ENCODE data around the gene FHIP2A. TPM values are rescaled to one million over a fixed set of nuclear protein-coding genes. Genes with fewer than 3 reads are reported as not detected.

The FHIP2A gene
- total RNA-seq, 1 donor from 2014 or later = 59.3 TPM

DNA sequence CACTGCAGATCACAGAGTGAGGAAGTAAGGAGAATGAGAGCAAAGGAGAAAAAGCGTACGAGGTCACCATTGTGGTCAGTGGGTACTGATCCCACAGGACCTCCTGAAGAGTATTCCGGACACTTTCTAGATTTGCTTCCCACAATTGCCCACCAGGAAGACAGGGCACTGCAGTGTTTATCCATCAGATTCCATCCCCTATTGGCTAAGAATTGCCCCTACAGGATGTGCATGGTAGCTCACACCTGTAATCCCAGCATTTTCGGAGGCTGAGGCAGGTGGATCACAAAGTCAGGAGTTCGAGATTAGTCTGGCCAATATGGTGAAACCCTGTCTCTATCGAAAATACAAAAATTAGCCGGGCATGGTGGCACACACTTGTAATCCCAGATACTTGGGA lies 5.3 kb upstream of the FHIP2A start:
- Mint-ChIP-seq H3K9me3 (ENCODE audit: unreplicated experiment) (no peaks in the 10 kb centered on the region), H3K4me3 (ENCODE audit: unreplicated experiment) (no peak overlapping the region), H3K36me3 (ENCODE audit: unreplicated experiment) (peaks cover 9% of the 10 kb centered on the region), H3K4me1 (ENCODE audit: unreplicated experiment) (peaks cover 24% of the 10 kb centered on the region), H3K27ac (ENCODE audit: unreplicated experiment) (no peak overlapping the region), H3K27me3 (ENCODE audit: unreplicated experiment) (no peaks in the 10 kb centered on the region)
- DNase-seq (ENCODE audit: extremely low spot score, unreplicated experiment) = no peak
- TF ChIP-seq, protein P1, sequence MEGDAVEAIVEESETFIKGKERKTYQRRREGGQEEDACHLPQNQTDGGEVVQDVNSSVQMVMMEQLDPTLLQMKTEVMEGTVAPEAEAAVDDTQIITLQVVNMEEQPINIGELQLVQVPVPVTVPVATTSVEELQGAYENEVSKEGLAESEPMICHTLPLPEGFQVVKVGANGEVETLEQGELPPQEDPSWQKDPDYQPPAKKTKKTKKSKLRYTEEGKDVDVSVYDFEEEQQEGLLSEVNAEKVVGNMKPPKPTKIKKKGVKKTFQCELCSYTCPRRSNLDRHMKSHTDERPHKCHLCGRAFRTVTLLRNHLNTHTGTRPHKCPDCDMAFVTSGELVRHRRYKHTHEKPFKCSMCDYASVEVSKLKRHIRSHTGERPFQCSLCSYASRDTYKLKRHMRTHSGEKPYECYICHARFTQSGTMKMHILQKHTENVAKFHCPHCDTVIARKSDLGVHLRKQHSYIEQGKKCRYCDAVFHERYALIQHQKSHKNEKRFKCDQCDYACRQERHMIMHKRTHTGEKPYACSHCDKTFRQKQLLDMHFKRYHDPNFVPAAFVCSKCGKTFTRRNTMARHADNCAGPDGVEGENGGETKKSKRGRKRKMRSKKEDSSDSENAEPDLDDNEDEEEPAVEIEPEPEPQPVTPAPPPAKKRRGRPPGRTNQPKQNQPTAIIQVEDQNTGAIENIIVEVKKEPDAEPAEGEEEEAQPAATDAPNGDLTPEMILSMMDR (IDR thresholded peaks at IDR 0.05) = no peak

DNA sequence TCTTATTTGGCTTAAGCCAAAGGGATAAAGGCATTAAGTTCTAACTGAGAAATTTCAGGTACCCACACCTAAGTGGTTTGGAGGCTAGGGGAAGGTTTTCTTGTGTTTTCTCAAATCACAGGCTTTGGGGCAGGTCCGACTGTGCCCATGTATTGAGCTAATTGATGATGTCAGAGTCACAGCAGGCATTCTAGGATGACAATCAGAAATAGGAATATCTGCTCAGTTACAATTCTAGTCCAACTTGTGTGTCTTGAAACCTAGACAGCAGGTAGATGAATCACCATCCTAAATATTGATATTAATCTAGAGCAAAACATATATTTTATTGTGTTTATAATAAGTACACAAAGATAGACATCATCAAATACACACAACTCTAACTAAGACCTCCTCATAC lies 2.3 kb upstream of the FHIP2A start:
- TF ChIP-seq, protein P1 (IDR thresholded peaks at IDR 0.05) = no peak
- no peaks in the 10 kb centered on the region for H3K9me3 Mint-ChIP-seq (ENCODE audit: unreplicated experiment)
- H3K27me3 Mint-ChIP-seq (ENCODE audit: unreplicated experiment) = no peaks in the 10 kb centered on the region
- H3K4me1 Mint-ChIP-seq (ENCODE audit: unreplicated experiment) = peaks cover 38% of the 10 kb centered on the region
- H3K36me3 Mint-ChIP-seq (ENCODE audit: unreplicated experiment) = peaks cover 10% of the 10 kb centered on the region
- no peak overlapping the region for H3K27ac Mint-ChIP-seq (ENCODE audit: unreplicated experiment)
- peak overlapping the region; percentile 51 for H3K4me3 Mint-ChIP-seq (ENCODE audit: unreplicated experiment)
- DNase-seq (ENCODE audit: extremely low spot score, unreplicated experiment) = no peak

DNA sequence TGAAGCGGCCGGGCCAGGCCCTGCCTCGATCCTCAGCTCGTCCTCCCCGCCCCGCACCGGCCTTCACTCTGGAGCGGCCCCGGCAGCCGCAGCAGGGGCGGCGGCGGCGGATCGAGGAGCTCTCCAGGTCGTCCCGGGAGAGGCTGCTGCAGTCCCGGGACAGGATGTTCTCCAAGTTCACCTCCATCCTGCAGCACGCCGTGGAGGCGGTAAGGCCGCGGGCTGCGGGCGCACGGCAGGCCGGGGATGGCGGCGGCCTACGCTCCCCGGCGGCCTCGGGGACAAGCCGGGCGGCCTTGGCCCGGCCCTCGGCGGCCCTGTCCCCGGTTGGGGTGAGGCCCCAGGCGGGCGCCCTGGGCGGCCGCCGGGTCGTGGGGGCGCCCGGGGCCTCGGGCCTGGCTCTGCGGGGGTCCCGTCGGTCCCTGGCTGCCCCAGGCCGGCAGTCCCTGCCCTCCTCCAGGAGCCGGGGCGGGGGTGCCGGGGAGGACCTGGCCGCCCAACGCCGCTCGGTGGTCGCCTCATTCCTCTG lies 399 bp downstream of the FHIP2A start:
- H3K27ac Mint-ChIP-seq (ENCODE audit: unreplicated experiment) = peak overlapping the region; percentile 100
- H3K36me3 Mint-ChIP-seq (ENCODE audit: unreplicated experiment) = peaks cover 11% of the 10 kb centered on the region
- H3K4me3 Mint-ChIP-seq (ENCODE audit: unreplicated experiment) = peak overlapping the region; percentile 88
- H3K4me1 Mint-ChIP-seq (ENCODE audit: unreplicated experiment) = peaks cover 64% of the 10 kb centered on the region
- DNase-seq (ENCODE audit: extremely low spot score, unreplicated experiment) = peak; percentile 86
- no peaks in the 10 kb centered on the region for H3K27me3 Mint-ChIP-seq (ENCODE audit: unreplicated experiment)
- TF ChIP-seq, protein P1 (IDR thresholded peaks at IDR 0.05) = no peak
- no peaks in the 10 kb centered on the region for H3K9me3 Mint-ChIP-seq (ENCODE audit: unreplicated experiment)

DNA sequence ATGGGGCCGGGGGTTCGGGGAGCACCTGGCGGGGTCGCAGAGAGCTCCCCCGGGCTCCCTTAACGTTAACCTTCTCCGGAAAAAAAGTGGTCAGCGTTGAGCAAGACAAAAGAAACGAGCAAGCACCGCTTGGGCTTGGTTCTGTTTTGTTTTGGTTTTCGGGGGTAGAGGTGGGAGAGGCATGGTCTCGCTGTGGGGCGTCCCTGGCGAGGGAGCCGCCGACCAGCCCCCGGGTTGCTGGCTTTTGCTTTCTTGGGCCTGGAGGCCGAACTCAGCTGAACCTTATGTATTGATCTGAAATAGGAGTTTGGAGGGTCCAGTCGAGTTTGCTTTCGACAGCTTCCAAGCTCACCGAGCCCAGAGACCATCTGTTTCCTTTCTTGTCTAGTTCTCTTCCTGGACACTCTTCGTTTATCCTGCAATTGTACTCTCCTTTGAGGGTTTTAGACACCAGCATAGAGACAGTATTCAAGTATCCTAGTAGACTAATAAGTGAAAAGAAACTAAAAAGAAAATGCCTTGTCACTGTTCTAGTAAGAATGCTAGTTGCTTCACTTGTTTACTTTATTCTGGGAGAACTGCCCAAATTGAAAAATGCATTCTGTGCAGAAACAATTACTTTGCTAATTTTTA lies 980 bp downstream of the FHIP2A start:
- peak overlapping the region; percentile 100 for H3K27ac Mint-ChIP-seq (ENCODE audit: unreplicated experiment)
- DNase-seq (ENCODE audit: extremely low spot score, unreplicated experiment) = no peak
- no peaks in the 10 kb centered on the region for H3K9me3 Mint-ChIP-seq (ENCODE audit: unreplicated experiment)
- H3K27me3 Mint-ChIP-seq (ENCODE audit: unreplicated experiment) = no peaks in the 10 kb centered on the region
- H3K36me3 Mint-ChIP-seq (ENCODE audit: unreplicated experiment) = peaks cover 11% of the 10 kb centered on the region
- peak overlapping the region; percentile 88 for H3K4me3 Mint-ChIP-seq (ENCODE audit: unreplicated experiment)
- TF ChIP-seq, protein P1 (IDR thresholded peaks at IDR 0.05) = no peak
- H3K4me1 Mint-ChIP-seq (ENCODE audit: unreplicated experiment) = peaks cover 70% of the 10 kb centered on the region

DNA sequence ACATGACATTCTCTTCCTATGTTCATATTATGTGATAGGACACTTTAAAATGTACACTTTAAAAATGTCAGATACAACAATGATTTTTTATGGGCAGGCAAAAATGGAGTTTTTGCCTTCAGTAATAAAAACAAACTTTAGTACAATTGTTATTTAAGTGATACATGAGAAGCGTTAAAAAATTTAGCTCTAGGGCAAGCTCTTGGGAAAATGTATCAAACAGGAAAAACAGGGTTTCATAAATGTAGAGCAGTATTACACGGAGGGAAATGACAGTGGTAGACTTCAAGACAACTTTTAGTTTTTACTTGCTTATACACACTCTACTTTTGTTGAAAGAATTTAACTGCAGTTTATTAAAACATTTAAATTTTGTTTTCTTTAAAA lies 1.5 kb downstream of the FHIP2A start:
- Mint-ChIP-seq H3K9me3 (ENCODE audit: unreplicated experiment) (no peaks in the 10 kb centered on the region), H3K4me3 (ENCODE audit: unreplicated experiment) (peak overlapping the region; percentile 88), H3K27me3 (ENCODE audit: unreplicated experiment) (no peaks in the 10 kb centered on the region), H3K36me3 (ENCODE audit: unreplicated experiment) (peaks cover 11% of the 10 kb centered on the region), H3K27ac (ENCODE audit: unreplicated experiment) (peak overlapping the region; percentile 100), H3K4me1 (ENCODE audit: unreplicated experiment) (peaks cover 74% of the 10 kb centered on the region)
- no peak for DNase-seq (ENCODE audit: extremely low spot score, unreplicated experiment)
- TF ChIP-seq, protein P1 (IDR thresholded peaks at IDR 0.05) = no peak
